ENCODE results near the gene TLL1.

Gene TLL1

GRCh38 chr4:166014411-166014810 is 141.4 kb downstream of the TLL1 start:
- TF ChIP-seq REST (IDR thresholded peaks at IDR 0.05; ENCODE audit: low read depth) (no peak), RAD21 (IDR thresholded peaks at IDR 0.05; ENCODE audit: low read depth) (no peak), ZBTB7A (IDR thresholded peaks at IDR 0.05; ENCODE audit: low read depth) (no peak), EP300 (IDR thresholded peaks at IDR 0.05; ENCODE audit: borderline replicate concordance) (no peak), EGR1 (IDR thresholded peaks at IDR 0.05) (no peak), FOXM1 (IDR thresholded peaks at IDR 0.05; ENCODE audit: borderline replicate concordance, low read depth) (no peak), TEAD4 (IDR thresholded peaks at IDR 0.05) (no peak), CEBPB (IDR thresholded peaks at IDR 0.05) (no peak)

GRCh38 chr4:166017804-166018203 is 144.8 kb downstream of the TLL1 start:
- no peak for TF ChIP-seq TAF1 (IDR thresholded peaks at IDR 0.05; ENCODE audit: low read depth)
- no peak for TF ChIP-seq ZBTB7A (IDR thresholded peaks at IDR 0.05; ENCODE audit: low read depth)
- TF ChIP-seq USF1 (IDR thresholded peaks at IDR 0.05) = no peak
- no peak for TF ChIP-seq NFIC (IDR thresholded peaks at IDR 0.05)
- TF ChIP-seq FOXM1 (IDR thresholded peaks at IDR 0.05; ENCODE audit: borderline replicate concordance, low read depth) = no peak
- no peak for TF ChIP-seq TCF12 (IDR thresholded peaks at IDR 0.05; ENCODE audit: low read depth)
- TF ChIP-seq YY1 (IDR thresholded peaks at IDR 0.05; ENCODE audit: low read depth) = no peak
- TF ChIP-seq RAD21 (IDR thresholded peaks at IDR 0.05; ENCODE audit: low read depth) = no peak
- no peak for TF ChIP-seq CREB1 (IDR thresholded peaks at IDR 0.05; ENCODE audit: low read depth)
- no peak for TF ChIP-seq REST (IDR thresholded peaks at IDR 0.05; ENCODE audit: low read depth)

- no peak for TF ChIP-seq REST (IDR thresholded peaks at IDR 0.05; ENCODE audit: low read depth)
Measured at GRCh38 chr4:166019441-166020220, 146.6 kb downstream of the TLL1 start.

- no peak for TF ChIP-seq TCF12 (IDR thresholded peaks at IDR 0.05; ENCODE audit: low read depth)
- TF ChIP-seq REST (IDR thresholded peaks at IDR 0.05; ENCODE audit: low read depth) = no peak
- no peak for TF ChIP-seq ZBTB7A (IDR thresholded peaks at IDR 0.05; ENCODE audit: low read depth)
- TF ChIP-seq USF1 (IDR thresholded peaks at IDR 0.05) = no peak
- TF ChIP-seq MAX (IDR thresholded peaks at IDR 0.05) = no peak
- TF ChIP-seq EGR1 (IDR thresholded peaks at IDR 0.05) = no peak
- TF ChIP-seq RAD21 (IDR thresholded peaks at IDR 0.05; ENCODE audit: low read depth) = no peak
- no peak for TF ChIP-seq YY1 (IDR thresholded peaks at IDR 0.05; ENCODE audit: low read depth)
- TF ChIP-seq TEAD4 (IDR thresholded peaks at IDR 0.05) = no peak
- no peak for TF ChIP-seq EP300 (IDR thresholded peaks at IDR 0.05; ENCODE audit: borderline replicate concordance)
Measured at GRCh38 chr4:166021617-166022016, 148.6 kb downstream of the TLL1 start.
